ENCODE data around the gene ADCYAP1. TPM values are rescaled to one million over a fixed set of nuclear protein-coding genes. Genes with fewer than 3 reads are reported as not detected.
"Not testable (repeated sequence)": the region's sequence is repeated elsewhere in the genome, so short reads cannot be mapped to it uniquely, and the experiment has no call there.

ADCYAP1 gene
- polyA plus RNA-seq (ENCODE audit: insufficient read length): 0.09 TPM

DNA sequence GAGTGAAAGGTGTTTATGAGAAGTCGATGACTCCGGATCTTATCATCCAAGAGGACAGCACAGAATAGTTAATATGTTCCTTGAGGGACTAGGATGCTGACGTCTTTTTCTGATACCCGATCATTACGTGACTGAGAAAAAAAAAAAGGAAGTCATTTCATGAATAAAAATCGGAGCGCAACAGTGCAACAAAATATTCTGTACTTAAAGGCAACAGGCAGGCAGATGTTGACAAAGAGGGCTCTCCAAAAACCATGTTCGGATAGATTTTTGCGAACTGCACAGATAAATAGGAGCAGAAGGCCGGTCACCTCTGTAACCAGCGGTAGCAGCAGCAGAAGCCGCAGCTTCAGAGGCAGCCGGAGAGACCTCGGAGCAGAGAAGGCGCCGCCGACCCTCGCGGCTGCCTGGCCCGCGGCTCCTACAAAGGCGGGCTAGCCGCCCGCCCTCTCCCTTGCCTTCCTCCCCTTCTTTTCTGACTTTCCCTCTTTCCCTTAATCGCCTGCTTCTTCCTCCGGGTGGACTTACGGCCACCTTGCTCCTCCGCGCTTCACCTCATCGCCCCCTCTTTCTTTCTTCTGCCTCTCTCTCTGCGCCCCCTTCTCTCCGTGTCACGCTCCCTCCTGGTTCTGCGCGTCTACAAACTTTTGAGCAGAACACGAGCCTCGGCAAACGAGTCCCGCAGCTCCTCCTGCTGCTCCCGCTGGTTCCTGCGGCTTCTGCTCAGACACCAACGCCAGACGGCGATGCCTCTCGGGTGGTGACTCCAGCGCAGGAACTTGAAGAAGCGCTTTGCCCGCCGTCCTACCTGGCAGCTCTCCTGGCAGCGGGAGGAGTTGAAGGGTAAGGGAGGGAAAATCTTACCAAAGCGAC, at the start of gene ADCYAP1:
Gene ADCYAP1 (plus strand): TSS at position 654 of the 873 bp plus-strand sequence. CDS start 516 bp downstream, outside the sequence.
- no peak for DNase-seq

DNA sequence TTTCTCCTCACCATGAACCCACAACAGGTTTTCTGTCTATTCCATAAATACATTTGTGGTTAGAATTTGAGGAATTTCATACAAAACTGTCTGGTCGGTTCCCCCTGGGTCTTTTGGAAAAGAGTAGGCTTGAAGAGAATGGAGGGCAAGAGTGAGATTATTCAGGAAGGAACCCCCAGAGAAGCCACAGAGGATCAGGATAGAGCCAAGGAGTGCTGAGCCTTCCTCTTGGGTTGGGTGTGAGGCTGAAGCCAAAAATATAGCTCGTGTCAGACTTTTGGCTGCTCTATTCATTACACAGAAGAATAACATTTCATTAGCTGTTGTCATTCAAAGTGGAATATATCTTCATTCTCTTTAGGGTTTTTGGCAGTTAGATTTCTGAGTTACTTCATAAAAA, 46.7 kb upstream of the ADCYAP1 start:
- DNase-seq: peak; percentile 4

DNA sequence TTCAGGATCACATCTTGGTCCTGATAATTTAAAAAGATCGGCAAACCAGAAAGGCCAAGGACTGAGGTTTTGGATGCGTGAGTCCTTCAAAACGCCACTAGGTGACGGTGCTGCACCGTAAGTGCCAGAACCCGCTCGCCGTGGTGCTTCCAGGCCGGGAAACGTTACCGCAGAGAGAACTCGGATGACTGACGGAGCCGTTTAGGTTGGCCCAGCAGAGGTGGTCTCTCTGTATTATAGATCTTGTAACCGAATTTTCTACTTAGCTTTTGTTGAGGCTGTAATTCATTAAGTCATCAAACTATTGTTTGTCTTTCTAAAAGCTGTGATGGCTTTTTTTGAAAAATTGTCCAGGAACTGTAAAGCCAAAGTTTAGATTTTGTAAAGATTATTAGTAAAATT, 39.8 kb upstream of the ADCYAP1 start:
- DNase-seq: peak; percentile 68

DNA sequence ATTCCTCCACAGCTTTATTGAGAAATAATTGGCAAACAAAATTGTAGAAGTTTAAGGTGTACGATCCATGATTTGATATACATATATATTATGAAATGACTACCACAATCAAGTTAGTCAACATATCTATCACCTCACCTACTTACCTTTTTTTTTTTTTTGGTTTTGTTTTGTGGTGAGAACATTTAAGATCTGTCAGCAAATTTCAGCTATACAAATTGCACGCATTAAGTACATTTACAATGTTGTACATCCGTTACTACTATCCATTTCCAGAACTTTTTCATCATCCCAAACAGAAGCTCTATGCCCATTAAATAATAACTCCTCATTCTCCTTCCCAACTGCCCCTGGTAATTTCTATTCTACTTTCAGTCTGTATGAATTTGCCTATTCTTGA, 37.4 kb upstream of the ADCYAP1 start:
- no peak for DNase-seq

DNA sequence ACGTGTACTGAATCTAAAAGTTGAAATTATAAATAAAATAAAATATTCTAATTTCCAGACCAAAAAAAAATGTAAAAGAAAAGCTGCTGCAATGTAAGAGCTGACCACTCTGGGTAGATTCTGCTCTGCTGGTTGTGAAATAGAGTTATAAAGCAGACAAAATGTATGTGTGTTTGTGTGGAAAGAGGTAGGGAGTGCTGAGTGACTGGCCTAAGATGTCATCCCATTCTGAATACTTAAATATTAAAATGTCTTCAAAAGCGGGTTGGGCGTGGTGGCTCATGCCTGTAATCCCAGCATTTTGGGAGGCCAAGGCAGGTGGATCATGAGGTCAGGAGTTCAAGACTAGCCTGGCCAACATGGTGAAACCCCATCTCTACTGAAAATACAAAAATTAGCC, 31.2 kb upstream of the ADCYAP1 start:
- not testable (repeated sequence) for DNase-seq

DNA sequence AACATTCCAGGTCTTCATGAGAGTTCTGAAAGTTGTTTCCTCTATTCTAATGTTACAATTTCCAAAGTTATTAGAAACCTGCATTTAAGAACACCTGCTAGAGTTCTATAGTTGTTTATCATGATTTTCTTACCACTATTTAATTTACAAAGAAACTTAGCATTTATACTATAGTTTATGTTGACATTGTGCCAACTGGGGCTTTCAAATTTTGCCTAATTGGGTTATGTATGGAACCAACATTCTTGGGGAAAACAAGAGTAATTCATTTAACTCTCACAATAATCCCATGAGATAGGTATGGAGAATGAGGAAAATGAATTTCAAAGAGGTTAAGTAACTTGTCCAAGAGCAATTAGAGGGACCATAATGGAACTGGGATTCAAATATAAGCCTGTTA, 28.8 kb upstream of the ADCYAP1 start:
- DNase-seq: no peak

DNA sequence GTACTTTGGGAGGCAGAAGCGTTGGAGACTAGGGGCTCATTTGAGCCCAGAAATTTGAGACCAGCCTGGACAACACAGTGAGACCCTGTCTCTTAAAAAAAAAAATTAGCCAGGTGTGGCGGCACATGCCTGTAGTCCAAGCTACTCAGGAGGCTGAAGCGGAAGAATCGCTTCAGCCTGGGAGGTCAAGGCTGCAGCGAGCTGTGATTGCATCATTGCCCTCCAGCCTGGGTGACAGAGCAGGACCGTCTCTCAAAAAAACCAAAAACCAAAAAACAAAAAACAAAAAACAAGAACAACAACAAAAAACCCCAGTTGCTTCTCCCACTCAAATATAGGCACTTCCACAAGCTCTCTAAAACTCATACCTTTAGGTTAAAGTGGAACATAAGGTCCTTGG, 27.4 kb upstream of the ADCYAP1 start:
- DNase-seq: no peak

DNA sequence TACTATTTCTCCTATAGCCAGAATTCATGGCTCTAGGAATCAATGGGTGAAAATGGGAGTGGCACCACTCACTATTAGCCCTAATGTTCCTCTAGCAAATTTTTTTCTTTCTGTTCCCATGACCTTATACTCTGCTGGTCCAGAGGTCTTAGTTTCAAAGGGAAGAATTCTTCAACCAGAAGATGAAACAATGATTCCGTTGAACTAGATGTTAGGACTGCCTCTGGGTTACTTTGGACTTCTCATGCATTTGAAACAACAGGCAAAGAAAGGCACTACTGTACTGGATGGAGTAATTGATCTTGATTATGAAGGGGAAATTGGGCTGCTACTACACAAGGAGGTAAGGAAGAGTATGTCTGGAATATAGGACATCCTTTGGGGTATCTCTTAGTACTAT, 18.6 kb upstream of the ADCYAP1 start:
- DNase-seq: no peak

DNA sequence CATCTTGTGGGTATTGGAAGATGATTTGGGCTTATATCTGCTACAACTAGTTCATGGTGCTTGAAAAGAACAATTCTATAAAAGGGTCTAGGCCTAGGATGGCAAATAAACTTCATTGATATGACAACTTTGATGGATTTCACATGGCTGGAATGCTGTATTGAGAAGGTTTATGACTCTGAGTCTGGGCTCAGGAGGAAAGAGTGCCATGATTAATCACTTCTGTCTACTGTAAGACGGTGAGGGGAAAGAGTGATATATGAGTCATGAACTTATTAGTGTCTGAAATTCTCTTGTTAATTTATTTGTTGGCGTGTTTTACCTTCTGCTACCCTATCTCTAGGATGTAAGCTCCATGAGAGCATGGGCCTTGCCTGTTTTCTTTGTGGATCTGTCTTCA, 17.0 kb upstream of the ADCYAP1 start:
- DNase-seq: no peak

DNA sequence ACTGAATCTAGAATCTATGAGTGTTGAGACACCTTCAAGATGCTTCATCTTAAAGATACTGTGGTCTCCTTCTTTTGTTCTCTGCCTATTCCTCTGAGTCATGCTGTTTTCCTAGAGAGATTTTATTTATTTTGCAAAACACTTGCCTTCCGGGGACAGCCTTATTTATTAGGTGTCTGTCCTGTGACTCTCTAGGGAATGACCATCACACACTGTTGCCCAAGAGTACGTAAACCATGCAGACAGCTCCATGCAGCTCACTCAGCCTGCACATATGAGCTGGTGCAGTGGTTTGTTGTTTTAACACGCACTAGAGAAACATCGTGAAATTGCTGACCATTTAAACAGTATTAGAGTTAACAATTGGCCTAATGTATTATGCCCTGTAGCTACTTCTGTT, 12.4 kb upstream of the ADCYAP1 start:
- DNase-seq: no peak

DNA sequence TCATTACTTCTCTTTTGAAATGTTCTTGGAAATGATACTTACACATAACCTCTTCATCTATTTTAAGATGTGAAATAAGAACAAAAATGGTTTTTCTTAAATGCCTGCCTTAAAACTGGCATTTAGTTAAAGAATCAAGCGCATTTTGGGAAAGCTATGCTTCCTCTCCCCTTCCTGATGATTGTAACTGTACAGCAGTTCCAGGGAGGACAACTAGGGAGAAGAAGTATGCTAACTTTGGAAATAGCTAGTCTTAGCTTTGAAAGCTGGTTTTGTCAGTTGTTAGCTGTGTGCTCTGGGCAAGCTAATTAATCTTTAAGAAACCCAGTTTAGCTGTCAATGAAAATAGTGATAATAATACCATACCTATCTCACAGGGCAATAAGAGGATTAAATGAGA, 8.4 kb upstream of the ADCYAP1 start:
- no peak for DNase-seq

DNA sequence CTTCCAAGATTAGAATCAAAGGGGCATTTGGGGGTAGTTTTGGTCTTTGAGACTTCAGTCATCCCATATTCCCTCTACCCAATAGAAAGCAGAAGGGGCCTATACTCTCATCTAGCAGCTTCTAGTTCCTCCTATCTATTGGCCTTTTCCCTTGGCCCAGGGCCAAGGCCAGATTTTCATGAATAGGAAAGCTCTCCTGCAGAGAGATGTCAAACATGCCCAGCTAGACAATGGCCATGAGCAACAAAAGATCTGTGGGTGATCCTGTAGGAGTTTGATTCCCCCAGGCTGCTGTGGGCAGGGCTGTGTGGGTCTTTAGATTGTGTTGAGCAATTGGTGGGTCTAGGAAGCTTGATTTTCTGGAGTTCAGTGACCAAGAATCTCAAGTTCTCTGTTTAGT, 2.9 kb upstream of the ADCYAP1 start:
- DNase-seq: no peak

DNA sequence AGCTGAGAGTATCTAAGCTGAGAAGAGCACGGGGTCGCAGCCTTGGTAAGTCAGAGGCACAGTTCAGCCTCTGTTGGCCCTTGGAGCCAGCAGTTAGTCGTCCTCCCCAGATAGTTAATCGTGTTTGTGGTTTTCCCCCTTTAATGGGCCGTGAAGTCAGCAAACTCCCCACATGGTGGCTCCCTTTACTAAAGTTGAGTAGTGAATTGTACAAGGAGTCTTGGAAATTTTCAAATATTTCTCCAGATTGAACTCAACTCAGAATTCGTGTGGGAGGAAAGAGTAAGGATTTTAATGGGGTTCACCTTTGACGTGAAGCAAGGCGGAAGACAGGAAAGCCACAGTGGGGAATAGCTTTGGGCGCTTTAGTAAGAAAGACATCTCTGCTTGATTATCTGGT, 2.4 kb upstream of the ADCYAP1 start:
- no peak for DNase-seq

DNA sequence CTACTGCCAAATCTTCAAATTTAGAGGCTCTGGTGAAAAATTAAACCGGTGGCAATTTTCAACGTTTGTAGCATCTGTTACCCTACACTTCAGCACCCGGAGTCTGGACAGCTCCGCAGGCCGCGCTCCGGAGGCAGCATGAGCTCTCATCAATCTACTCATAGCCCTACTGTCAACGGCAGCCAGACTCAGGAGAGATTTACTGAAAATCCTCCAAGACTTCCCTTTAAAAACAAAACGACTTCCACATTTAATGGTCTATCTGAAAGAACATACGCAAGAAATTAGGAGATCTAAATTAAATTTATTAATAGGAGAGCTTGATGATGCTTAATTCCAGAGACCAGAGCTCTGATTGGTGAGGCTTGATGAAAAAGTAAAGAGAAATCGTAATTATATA, 970 bp upstream of the ADCYAP1 start:
- peak; percentile 67 for DNase-seq

DNA sequence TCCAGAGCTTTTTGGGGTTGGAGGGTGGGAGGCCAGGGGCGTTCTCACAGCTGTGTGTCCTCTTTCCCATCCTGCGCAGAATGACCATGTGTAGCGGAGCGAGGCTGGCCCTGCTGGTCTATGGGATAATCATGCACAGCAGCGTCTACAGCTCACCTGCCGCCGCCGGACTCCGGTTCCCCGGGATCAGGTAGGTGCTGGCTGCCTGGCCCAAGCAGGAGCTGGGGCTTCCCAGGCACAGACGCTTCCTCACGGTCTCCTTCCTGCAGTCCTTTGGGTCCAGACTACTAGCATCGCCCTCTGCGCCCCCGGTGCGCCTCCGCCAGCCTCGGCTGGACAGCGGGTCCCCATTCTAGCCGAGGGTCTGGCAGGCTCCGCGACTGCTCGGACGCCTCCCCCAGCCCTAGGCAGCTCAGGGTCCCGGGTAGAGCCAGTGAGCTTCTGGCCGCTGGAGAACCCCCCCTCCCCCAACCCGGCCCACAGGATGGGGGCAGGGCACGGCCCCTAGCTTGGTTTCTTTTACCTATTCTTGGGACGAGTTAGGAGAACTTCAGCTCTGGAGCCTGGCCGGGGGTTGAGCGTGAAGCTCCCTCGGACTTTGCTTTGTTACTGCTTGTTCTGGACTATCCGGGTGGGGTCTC, 756 bp downstream of the ADCYAP1 start:
- DNase-seq: no peak

DNA sequence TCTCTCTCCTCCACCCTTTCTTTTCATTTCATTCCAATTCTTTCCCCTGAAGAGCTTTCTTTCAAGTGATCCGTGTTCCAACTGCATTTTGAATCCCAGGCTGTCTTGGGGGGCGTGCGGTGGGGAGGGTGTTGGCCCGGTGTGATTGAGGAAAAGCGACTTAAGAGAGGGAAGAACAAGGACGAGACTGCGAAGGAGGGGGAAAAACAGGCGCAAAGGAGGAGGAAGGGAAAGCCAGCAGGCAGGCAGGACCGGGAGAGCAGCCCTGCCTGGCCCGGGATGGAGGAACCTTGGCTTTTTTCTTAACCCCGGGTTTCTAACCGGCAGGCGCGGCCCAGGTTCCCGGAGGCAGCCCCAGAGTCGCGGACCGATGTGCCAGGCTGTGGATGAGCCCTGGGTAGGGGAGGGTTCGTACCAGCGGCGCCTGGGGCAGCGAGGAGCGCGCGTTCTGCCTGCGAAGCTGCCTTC, 1.3 kb downstream of the ADCYAP1 start:
- no peak for DNase-seq

DNA sequence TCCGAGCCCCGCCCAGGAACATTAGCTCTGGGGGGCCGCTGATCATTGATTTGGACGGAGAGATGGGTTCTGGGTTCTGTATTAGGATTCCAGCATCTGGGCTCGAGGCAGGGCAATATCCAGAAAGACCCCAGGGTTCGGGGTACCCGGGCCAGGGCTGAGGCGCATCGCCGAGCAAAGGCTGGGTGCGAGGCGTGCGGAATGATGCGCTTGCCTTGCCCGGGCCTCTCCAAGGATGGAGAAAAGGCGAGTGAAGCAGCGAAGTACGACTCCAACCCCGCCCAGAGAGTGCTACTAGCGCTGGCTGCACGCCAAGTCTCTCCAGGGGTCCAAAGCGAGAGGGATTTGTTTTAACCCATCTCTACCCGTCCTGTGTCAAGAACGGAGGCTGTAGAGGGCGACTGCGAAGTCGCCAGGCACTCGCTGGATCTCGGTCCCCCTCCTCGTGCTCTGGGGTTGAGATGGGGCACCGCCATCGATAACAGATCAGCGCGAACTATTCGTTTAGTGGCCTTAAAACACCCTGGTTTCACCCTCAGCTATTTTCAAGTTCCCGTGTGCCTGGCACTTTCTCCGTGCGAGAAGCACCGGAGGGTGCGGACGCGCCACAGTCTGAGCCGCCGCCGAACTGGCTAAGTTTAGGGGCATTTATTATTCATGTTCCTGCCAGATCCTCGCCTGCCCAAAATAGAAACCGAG, 1.9 kb downstream of the ADCYAP1 start:
- DNase-seq: no peak

DNA sequence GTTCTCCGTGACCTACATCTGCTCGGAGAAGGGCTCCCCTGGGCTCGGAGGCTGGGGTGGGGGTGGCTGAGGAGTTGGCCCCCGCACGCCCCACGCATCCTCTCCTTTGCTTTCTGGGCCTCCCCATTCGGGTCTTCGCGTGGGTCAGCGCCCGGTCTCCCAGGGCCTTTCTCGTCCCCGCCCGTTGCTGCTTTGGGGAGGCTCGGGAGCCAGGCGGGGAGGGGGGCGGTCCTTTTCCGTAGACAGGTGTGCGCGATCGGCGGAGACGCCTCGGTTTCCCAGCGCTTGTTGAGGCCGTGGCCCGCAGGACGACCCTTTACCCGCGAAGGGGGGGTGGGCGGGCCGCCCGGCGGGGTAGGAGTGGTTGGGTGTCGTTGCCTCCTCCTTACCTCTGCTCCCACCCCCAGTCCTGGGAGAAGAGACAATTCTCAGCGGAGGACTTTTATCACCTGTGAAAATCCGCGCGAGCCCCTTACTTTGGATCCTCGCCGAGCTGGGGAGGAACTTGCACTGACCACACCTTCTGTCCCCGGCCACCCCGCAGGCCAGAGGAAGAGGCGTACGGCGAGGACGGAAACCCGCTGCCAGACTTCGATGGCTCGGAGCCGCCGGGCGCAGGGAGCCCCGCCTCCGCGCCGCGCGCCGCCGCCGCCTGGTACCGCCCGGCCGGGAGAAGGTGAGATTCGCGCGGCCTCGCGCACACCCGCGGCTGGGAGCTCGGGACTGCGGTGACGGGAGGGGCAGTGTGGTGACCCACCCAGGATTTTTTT, 2.6 kb downstream of the ADCYAP1 start:
- DNase-seq: no peak

DNA sequence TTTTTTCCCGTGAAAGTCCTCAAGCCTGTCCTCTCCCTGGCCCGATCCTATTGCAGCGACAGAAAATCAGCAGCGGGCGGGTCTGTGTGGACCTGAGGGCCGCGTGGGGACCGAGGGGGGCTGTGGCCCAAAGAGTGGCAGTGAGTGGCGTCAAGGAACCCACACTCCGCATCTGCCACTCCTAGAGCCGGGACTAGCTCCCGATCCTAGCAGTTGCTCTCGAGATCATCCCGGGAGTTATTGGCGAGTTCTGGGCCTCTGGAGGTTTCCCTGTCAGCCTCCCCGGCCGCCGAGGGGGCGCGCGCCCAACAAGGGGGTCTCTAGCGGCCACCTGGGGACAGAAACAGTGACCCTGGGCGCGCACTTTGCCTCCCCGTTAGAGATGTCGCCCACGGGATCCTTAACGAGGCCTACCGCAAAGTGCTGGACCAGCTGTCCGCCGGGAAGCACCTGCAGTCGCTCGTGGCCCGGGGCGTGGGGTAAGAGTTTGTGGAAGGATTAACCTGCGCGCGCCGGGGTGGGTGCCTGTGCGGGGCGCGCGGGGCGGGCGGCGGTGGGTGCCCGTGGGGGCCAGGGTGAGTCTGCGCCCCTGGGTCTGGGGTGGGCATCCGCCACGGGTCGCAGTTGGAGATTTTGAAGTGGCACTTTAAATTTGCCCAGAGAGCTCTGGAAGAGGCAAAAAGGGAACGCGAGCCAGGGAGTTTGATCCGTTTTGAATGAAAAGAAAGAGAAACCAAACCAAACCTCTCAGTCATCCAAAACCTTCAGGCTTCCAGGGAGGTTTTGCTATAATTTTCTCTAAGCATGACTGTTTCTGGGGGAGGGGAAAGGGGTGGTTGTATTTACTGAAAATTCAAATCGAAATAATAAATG, 3.5 kb downstream of the ADCYAP1 start:
- no peak for DNase-seq

DNA sequence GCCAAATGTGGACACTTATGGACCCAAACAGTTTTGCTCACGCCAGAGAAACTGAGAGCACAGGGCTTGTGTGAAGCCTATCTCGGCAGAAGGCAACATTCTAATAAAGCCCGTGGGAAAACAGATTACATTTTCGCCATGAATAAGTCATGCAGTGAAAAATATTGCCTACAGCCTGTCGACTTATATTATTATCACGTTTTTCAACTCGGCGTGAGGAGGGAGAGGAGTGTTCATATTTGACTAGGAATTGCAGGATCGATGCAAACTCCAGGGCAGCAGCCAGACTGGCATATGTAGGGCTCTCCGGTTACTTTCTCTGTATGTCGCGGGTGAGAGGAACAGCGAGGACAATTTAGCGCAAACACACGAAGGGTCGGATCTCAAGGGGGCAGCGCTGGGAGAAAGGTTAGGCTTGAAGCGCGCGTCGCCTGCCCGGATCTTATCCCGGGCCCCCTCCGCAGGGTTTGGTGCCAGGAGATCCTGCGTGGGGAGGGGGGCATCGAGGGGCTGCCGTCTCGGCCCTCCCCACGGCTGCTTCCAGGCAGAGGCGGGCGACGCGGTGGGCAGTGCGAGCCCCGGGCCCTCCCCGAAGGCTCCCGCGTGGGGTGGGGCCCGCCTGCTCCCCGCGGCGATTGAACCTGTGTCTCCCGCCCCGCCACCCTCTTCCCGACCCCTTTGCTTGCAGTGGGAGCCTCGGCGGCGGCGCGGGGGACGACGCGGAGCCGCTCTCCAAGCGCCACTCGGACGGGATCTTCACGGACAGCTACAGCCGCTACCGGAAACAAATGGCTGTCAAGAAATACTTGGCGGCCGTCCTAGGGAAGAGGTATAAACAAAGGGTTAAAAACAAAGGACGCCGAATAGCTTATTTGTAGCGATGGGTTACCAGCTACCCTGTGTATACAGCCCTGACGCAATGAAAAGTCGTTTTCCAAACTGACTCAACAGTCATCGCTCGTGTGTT, 4.4 kb downstream of the ADCYAP1 start:
- DNase-seq: no peak
